Measurements from ENCODE around the gene ABHD15. TPM values are rescaled to one million over a fixed set of nuclear protein-coding genes. Genes with fewer than 3 reads are reported as not detected.

The ABHD15 gene
- polyA plus RNA-seq, 3 donors = 3.1 to 4.6 (median 3.6) TPM

GRCh38 chr17:29591146-29591736, 24.4 kb upstream of the ABHD15 start:
- under 1% methylated on average over 26 of the region's 31 CpGs for WGBS (ENCODE audit: insufficient coverage)
- Histone ChIP-seq H3K4me1 (ENCODE audit: control insufficient read depth in 1 of 2, insufficient read depth in 2 of 2, low read length in 2 of 2) (peaks cover 65 to 70% of the 10 kb centered on the region in 2 donors), H3K9ac (ENCODE audit: insufficient read depth, low read length, poor library complexity, severe bottlenecking) (no peak overlapping the region), H3K9me3 (replicated peaks in 1 of 2; ENCODE audit: control insufficient read depth in 1 of 2, insufficient read depth in 1 of 2, low read length in 2 of 2) (no peaks in the 10 kb centered on the region), H3K36me3 (replicated peaks in 1 of 2; ENCODE audit: control insufficient read depth in 1 of 2, insufficient read depth in 2 of 2, low read length in 2 of 2) (no peaks in the 10 kb centered on the region), H3K27me3 (ENCODE audit: control insufficient read depth in 2 of 2, insufficient read depth in 2 of 2, low read length in 2 of 2) (peaks cover 2 to 29% of the 10 kb centered on the region in 2 donors), H3K4me3 (replicated peaks in 1 of 3; ENCODE audit: low read depth in 2 of 3, low read length in 3 of 3) (peak overlapping the region in 2 of 3 experiments; percentile 23 to 88), H4K20me1 (ENCODE audit: insufficient read depth, low read length) (peaks cover 30% of the 10 kb centered on the region), H3K27ac (ENCODE audit: low read depth in 1 of 2, low read length in 2 of 2) (no peak overlapping the region), H3K4me2 (replicated peaks; ENCODE audit: extremely low read depth, low read length, poor library complexity, severe bottlenecking) (peak overlapping the region; percentile 96), H2AFZ (ENCODE audit: insufficient read depth, low read depth, low read length, poor library complexity, severe bottlenecking) (peak overlapping the region; percentile 73), H3K79me2 (ENCODE audit: insufficient read depth, low read length) (peaks cover 28% of the 10 kb centered on the region)
- intact Hi-C loops (cut with micrococcal nuclease) = no loop called here
- Mint-ChIP-seq H3K4me1 (peaks cover 65% of the 10 kb centered on the region), H3K4me3 (peak overlapping the region; percentile 75 to 92), H3K27ac (peak overlapping the region in 1 of 7 donors; percentile 50), H3K27me3 (ENCODE audit: low read depth in 3 of 3) (peaks cover 24 to 45% (median 33%) of the 10 kb centered on the region in 3 donors), H3K9me3 (peaks cover 0 to 3% (median 0%) of the 10 kb centered on the region in 7 donors), H3K36me3 (no peaks in the 10 kb centered on the region)
- TF ChIP-seq, protein P1, sequence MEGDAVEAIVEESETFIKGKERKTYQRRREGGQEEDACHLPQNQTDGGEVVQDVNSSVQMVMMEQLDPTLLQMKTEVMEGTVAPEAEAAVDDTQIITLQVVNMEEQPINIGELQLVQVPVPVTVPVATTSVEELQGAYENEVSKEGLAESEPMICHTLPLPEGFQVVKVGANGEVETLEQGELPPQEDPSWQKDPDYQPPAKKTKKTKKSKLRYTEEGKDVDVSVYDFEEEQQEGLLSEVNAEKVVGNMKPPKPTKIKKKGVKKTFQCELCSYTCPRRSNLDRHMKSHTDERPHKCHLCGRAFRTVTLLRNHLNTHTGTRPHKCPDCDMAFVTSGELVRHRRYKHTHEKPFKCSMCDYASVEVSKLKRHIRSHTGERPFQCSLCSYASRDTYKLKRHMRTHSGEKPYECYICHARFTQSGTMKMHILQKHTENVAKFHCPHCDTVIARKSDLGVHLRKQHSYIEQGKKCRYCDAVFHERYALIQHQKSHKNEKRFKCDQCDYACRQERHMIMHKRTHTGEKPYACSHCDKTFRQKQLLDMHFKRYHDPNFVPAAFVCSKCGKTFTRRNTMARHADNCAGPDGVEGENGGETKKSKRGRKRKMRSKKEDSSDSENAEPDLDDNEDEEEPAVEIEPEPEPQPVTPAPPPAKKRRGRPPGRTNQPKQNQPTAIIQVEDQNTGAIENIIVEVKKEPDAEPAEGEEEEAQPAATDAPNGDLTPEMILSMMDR (IDR thresholded peaks at IDR 0.05) = no peak
- peak in 1 of 3 donors; percentile 54 for DNase-seq

GRCh38 chr17:29590411-29591145, 23.7 kb upstream of the ABHD15 start:
- Mint-ChIP-seq H3K36me3 (no peaks in the 10 kb centered on the region), H3K4me3 (peak overlapping the region; percentile 78 to 92), H3K27ac (peak overlapping the region in 2 of 7 donors; percentile 46 to 75), H3K4me1 (peaks cover 72% of the 10 kb centered on the region), H3K27me3 (ENCODE audit: low read depth in 3 of 3) (peaks cover 24 to 45% (median 31%) of the 10 kb centered on the region in 3 donors), H3K9me3 (peaks cover 0 to 3% (median 0%) of the 10 kb centered on the region in 7 donors)
- Histone ChIP-seq H3K79me2 (ENCODE audit: insufficient read depth, low read length) (peaks cover 35% of the 10 kb centered on the region), H3K36me3 (replicated peaks in 1 of 2; ENCODE audit: control insufficient read depth in 1 of 2, insufficient read depth in 2 of 2, low read length in 2 of 2) (no peaks in the 10 kb centered on the region), H3K4me1 (ENCODE audit: control insufficient read depth in 1 of 2, insufficient read depth in 2 of 2, low read length in 2 of 2) (peaks cover 72 to 76% of the 10 kb centered on the region in 2 donors), H3K9me3 (replicated peaks in 1 of 2; ENCODE audit: control insufficient read depth in 1 of 2, insufficient read depth in 1 of 2, low read length in 2 of 2) (no peaks in the 10 kb centered on the region), H2AFZ (ENCODE audit: insufficient read depth, low read depth, low read length, poor library complexity, severe bottlenecking) (peak overlapping the region; percentile 99), H4K20me1 (ENCODE audit: insufficient read depth, low read length) (peaks cover 37% of the 10 kb centered on the region), H3K27me3 (ENCODE audit: control insufficient read depth in 2 of 2, insufficient read depth in 2 of 2, low read length in 2 of 2) (peaks cover 2 to 29% of the 10 kb centered on the region in 2 donors), H3K9ac (ENCODE audit: insufficient read depth, low read length, poor library complexity, severe bottlenecking) (no peak overlapping the region), H3K4me2 (replicated peaks; ENCODE audit: extremely low read depth, low read length, poor library complexity, severe bottlenecking) (peak overlapping the region; percentile 96), H3K4me3 (replicated peaks in 1 of 3; ENCODE audit: low read depth in 2 of 3, low read length in 3 of 3) (peak overlapping the region in 1 of 3 experiments; percentile 88), H3K27ac (ENCODE audit: low read depth in 1 of 2, low read length in 2 of 2) (no peak overlapping the region)
- 23% methylated on average over 12 of the region's 30 CpGs for WGBS (ENCODE audit: insufficient coverage)
- intact Hi-C loops (cut with micrococcal nuclease) = no loop called here
- TF ChIP-seq, protein P1 (IDR thresholded peaks at IDR 0.05) = no peak
- DNase-seq = no peak
